ENCODE measurements around the gene ZNF839.

ZNF839 gene

DNA sequence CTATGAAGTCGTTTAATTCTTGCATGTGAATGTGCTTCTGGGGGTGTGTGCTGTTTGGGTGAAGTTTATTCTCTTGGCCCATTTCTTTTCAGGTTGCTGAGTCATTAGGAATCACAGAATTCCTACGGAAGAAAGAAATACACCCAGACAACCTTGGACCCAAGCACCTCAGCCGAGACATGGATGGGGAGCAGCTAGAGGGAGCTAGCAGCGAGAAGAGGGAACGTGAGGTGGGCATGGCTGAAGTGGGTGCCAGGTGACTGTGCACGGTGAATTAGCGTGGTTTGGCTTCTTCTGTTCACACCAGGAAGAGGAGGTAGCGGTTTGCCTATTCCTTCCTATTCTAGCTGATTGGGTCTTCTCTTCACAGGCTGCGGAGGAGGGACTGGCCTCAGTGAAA, 19.2 kb downstream of the ZNF839 start:
- TF ChIP-seq TAF1 (IDR thresholded peaks at IDR 0.05; ENCODE audit: borderline replicate concordance, insufficient read depth, low read length): no peak
- TF ChIP-seq POLR2AphosphoS5 (IDR thresholded peaks at IDR 0.05; ENCODE audit: low read depth, low read length): no peak
- no peak for TF ChIP-seq FOXP2 (optimal IDR thresholded peaks at IDR 0.05; ENCODE audit: borderline replicate concordance, extremely low read depth, extremely low read length, insufficient read depth)
- TF ChIP-seq SIN3A (IDR thresholded peaks at IDR 0.05; ENCODE audit: borderline replicate concordance, insufficient read depth, low read length): no peak
- TF ChIP-seq REST (IDR thresholded peaks at IDR 0.05; ENCODE audit: insufficient read depth in 1 of 2, low read depth in 2 of 2, low read length in 2 of 2): no peak

- TF ChIP-seq REST (IDR thresholded peaks at IDR 0.05; ENCODE audit: insufficient read depth in 1 of 2, low read depth in 2 of 2, low read length in 2 of 2) (no peak), POLR2AphosphoS5 (IDR thresholded peaks at IDR 0.05; ENCODE audit: low read depth, low read length) (no peak), FOXP2 (optimal IDR thresholded peaks at IDR 0.05; ENCODE audit: borderline replicate concordance, extremely low read depth, extremely low read length, insufficient read depth) (no peak), SIN3A (IDR thresholded peaks at IDR 0.05; ENCODE audit: borderline replicate concordance, insufficient read depth, low read length) (no peak), TAF1 (IDR thresholded peaks at IDR 0.05; ENCODE audit: borderline replicate concordance, insufficient read depth, low read length) (no peak)
Measured at GRCh38 chr14:102341566-102341965, 22.0 kb downstream of the ZNF839 start.

DNA sequence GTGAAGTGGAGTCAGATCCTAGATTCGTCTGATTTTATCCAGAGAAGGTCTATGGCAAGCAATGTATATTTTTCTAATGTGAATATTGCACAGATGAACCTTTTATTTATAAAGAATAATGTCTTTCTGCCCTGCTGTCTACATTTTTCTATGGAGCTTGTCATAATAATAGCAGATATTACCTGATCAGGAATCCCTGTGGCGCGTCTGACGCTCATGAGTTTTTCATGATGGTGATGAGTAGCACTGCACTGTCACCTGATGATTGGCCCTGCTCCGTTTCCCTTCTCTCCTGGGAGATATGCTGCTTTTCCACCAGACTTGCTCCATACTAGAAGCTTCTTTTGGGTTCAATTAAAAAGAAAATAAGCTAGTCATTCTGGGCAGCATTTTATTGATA, 22.7 kb downstream of the ZNF839 start:
- TF ChIP-seq FOXP2 (optimal IDR thresholded peaks at IDR 0.05; ENCODE audit: borderline replicate concordance, extremely low read depth, extremely low read length, insufficient read depth): no peak
- no peak for TF ChIP-seq SIN3A (IDR thresholded peaks at IDR 0.05; ENCODE audit: borderline replicate concordance, insufficient read depth, low read length)

DNA sequence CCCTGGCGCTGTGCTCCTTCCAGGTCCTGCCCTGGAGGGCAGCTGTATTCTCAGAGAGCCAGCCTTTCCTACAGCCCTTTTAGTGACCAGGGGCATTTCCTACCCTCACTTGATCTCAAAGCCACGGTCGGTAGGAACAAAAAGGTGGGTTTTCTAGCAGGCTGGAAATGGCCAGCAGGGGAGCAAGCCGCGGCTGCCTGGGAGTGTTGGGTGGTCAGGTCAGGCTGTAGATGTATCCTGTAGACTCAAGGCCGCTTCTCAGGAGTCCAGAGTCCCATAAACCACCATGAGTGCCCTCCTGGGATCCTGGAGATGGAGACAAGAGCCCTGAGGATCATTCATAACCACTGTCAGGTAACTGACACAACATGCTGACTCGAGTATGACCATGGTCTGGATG, 24.5 kb downstream of the ZNF839 start:
- TF ChIP-seq FOXP2 (optimal IDR thresholded peaks at IDR 0.05; ENCODE audit: borderline replicate concordance, extremely low read depth, extremely low read length, insufficient read depth) (no peak), REST (IDR thresholded peaks at IDR 0.05; ENCODE audit: insufficient read depth in 1 of 2, low read depth in 2 of 2, low read length in 2 of 2) (no peak), POLR2AphosphoS5 (IDR thresholded peaks at IDR 0.05; ENCODE audit: low read depth, low read length) (no peak), SIN3A (IDR thresholded peaks at IDR 0.05; ENCODE audit: borderline replicate concordance, insufficient read depth, low read length) (no peak), TAF1 (IDR thresholded peaks at IDR 0.05; ENCODE audit: borderline replicate concordance, insufficient read depth, low read length) (no peak)

GRCh38 chr14:102344485-102344884, 24.9 kb downstream of the ZNF839 start:
- TF ChIP-seq SIN3A (IDR thresholded peaks at IDR 0.05; ENCODE audit: borderline replicate concordance, insufficient read depth, low read length) (no peak), REST (IDR thresholded peaks at IDR 0.05; ENCODE audit: insufficient read depth in 1 of 2, low read depth in 2 of 2, low read length in 2 of 2) (no peak), POLR2AphosphoS5 (IDR thresholded peaks at IDR 0.05; ENCODE audit: low read depth, low read length) (no peak), TAF1 (IDR thresholded peaks at IDR 0.05; ENCODE audit: borderline replicate concordance, insufficient read depth, low read length) (no peak), FOXP2 (optimal IDR thresholded peaks at IDR 0.05; ENCODE audit: borderline replicate concordance, extremely low read depth, extremely low read length, insufficient read depth) (no peak)

All from PFSK-1 (cell line).